Endodermal cell (in vitro differentiated cells): ENCODE measurements around the gene TAS2R39. TPM values are rescaled to one million over a fixed set of nuclear protein-coding genes. Genes with fewer than 3 reads are reported as not detected.
A peak's percentile ranks its signal among the peaks of the same experiment; 100 is the strongest.

Experiments
- DNase-seq: peaks from one replicate; pipeline ENCODE4 v3.0.0-alpha.2; 2017
- H3K27ac ChIP-seq: 2 replicates; pipeline ENCODE4 v1.5.1; 2013; ENCODE audit warnings: mild to moderate bottlenecking, low read depth, low read length, moderate library complexity
- H3K27me3 ChIP-seq: 2 replicates; pipeline ENCODE4 v1.6.1; 2013; ENCODE audit warnings: mild to moderate bottlenecking, low read length, moderate library complexity; ENCODE audit not compliant: insufficient read depth, control insufficient read depth, poor library complexity, severe bottlenecking
- H3K36me3 ChIP-seq: 2 replicates; pipeline ENCODE4 v1.7.0; 2013; ENCODE audit warnings: mild to moderate bottlenecking, low read length, moderate library complexity; ENCODE audit not compliant: control insufficient read depth, insufficient read depth
- H3K4me1 ChIP-seq: one replicate; pipeline ENCODE4 v1.7.0; 2013; ENCODE audit warnings: low read length; ENCODE audit not compliant: control insufficient read depth, insufficient read depth
- H3K4me3 ChIP-seq: 2 replicates; pipeline ENCODE4 v1.5.1; 2013; ENCODE audit warnings: mild to moderate bottlenecking, low read length, moderate library complexity
- H3K9ac ChIP-seq: 2 replicates; pipeline ENCODE4 v1.6.1; 2013; ENCODE audit warnings: mild to moderate bottlenecking, low read length, moderate library complexity; ENCODE audit not compliant: poor library complexity, severe bottlenecking; ENCODE audit errors: extremely low read depth
- H3K9me3 ChIP-seq: 2 replicates; pipeline ENCODE4 v1.6.1; 2013; ENCODE audit warnings: mild to moderate bottlenecking, low read length, moderate library complexity; ENCODE audit not compliant: control insufficient read depth
- H3K27ac Mint-ChIP-seq: 2 replicates; pipeline ENCODE4 v1.8.0; 2020; ENCODE audit warnings: mixed read lengths
- H3K27me3 Mint-ChIP-seq: 2 replicates; pipeline ENCODE4 v1.8.0; 2021; ENCODE audit warnings: mild to moderate bottlenecking, mixed read lengths; ENCODE audit not compliant: insufficient read depth
- H3K36me3 Mint-ChIP-seq: 2 replicates; pipeline ENCODE4 v1.8.0; 2020; ENCODE audit warnings: low read depth, mixed read lengths
- H3K4me1 Mint-ChIP-seq: 2 replicates; pipeline ENCODE4 v1.8.0; 2020; ENCODE audit warnings: mixed read lengths
- H3K4me3 Mint-ChIP-seq: 2 replicates; pipeline ENCODE4 v1.8.0; 2020; ENCODE audit warnings: mild to moderate bottlenecking, moderate library complexity, mixed read lengths
- H3K9me3 Mint-ChIP-seq: 2 replicates; pipeline ENCODE4 v1.8.0; 2020; ENCODE audit warnings: mild to moderate bottlenecking, mixed read lengths
- CTCF ChIP-seq: fragments of 200-600 bp; sonication (generic); conservative IDR thresholded peaks from 2 replicates; pipeline ENCODE4 v1.5.0; 2021; ENCODE audit warnings: antibody characterized with exemption, mild to moderate bottlenecking
- WGBS, 2 experiments: methylation state at CpG; one replicate each; pipeline versions ENCODE4 v1.1.5 to v1.1.7; 2013; ENCODE audit warnings: missing lambda C conversion rate in 2 of 2, mixed read lengths in 1 of 2; ENCODE audit not compliant: insufficient coverage in 1 of 2, insufficient read length in 1 of 2; 5-methylcytosine and 5-hydroxymethylcytosine counted together
- total RNA-seq, 2 donors: library from RNA; stranded (reverse); fragmentation: NEBNext Ultra II Directional in 1 of 2; extraction: Animal tissue kit (Norgen Biotek cat#: 25700) in 1 of 2; gene quantifications; 2 replicates in 1 of 2; 3 replicates in 1 of 2; pipeline ENCODE4 v1.2.1, GENCODE V29; 2021

TAS2R39 gene
- total RNA-seq, 2 donors from 2014 or later = not detected

- Mint-ChIP-seq H3K36me3 (no peaks in the 10 kb centered on the region), H3K9me3 (no peaks in the 10 kb centered on the region), H3K27ac (no peak overlapping the region), H3K4me1 (peaks cover 4% of the 10 kb centered on the region), H3K4me3 (no peak overlapping the region), H3K27me3 (peaks cover 5% of the 10 kb centered on the region)
- WGBS, 2 experiments = 83 to 88% methylated on average over 1 of the region's 1 CpG
- Histone ChIP-seq H3K9me3 (no peaks in the 10 kb centered on the region), H3K4me3 (no peak overlapping the region), H3K9ac (no peak overlapping the region), H3K27ac (no peak overlapping the region), H3K36me3 (no peaks in the 10 kb centered on the region), H3K27me3 (peaks cover 17% of the 10 kb centered on the region), H3K4me1 (no peaks in the 10 kb centered on the region)
- no peak for TF ChIP-seq CTCF
- DNase-seq = no peak
These were observed 44.6 kb downstream of the TAS2R39 start for GRCh38 chr7:143227806-143228205.

- 63 to 68% methylated on average over 4 to 8 of the region's 9 CpGs for WGBS, 2 experiments
- Mint-ChIP-seq H3K27ac (no peak overlapping the region), H3K27me3 (peaks cover 15% of the 10 kb centered on the region), H3K36me3 (no peaks in the 10 kb centered on the region), H3K9me3 (no peaks in the 10 kb centered on the region), H3K4me1 (peaks cover 4% of the 10 kb centered on the region), H3K4me3 (no peak overlapping the region)
- no peak overlapping the region for H3K4me3 ChIP-seq
- no peak for TF ChIP-seq CTCF
- H3K36me3 ChIP-seq = no peaks in the 10 kb centered on the region
- DNase-seq = peak; percentile 64
- no peaks in the 10 kb centered on the region for H3K4me1 ChIP-seq
- H3K9me3 ChIP-seq = no peaks in the 10 kb centered on the region
- H3K27me3 ChIP-seq = peaks cover 13% of the 10 kb centered on the region
- no peak overlapping the region for H3K27ac ChIP-seq
- H3K9ac ChIP-seq = no peak overlapping the region
These were observed 46.0 kb downstream of the TAS2R39 start for GRCh38 chr7:143229054-143229790.

GRCh38 chr7:143230602-143231457 is 47.6 kb downstream of the TAS2R39 start:
- Histone ChIP-seq H3K9me3 (peaks cover 2% of the 10 kb centered on the region), H3K27me3 (peaks cover 13% of the 10 kb centered on the region), H3K4me3 (no peak overlapping the region), H3K4me1 (no peaks in the 10 kb centered on the region), H3K27ac (no peak overlapping the region), H3K36me3 (no peaks in the 10 kb centered on the region), H3K9ac (no peak overlapping the region)
- no peak overlapping the region for H3K27ac Mint-ChIP-seq
- H3K4me3 Mint-ChIP-seq = no peak overlapping the region
- no peak for TF ChIP-seq CTCF
- no peaks in the 10 kb centered on the region for H3K36me3 Mint-ChIP-seq
- no peak for DNase-seq
- H3K4me1 Mint-ChIP-seq = peaks cover 4% of the 10 kb centered on the region
- peaks cover 7% of the 10 kb centered on the region for H3K9me3 Mint-ChIP-seq
- H3K27me3 Mint-ChIP-seq = peaks cover 20% of the 10 kb centered on the region
- 80 to 85% methylated on average over 1 to 2 of the region's 2 CpGs for WGBS, 2 experiments

Other genes with a start within 250 kb of the TAS2R39 start
- under 1 TPM; 0.15 to 0.22 TPM for gene TRPV5, start 249.7 kb upstream of the TAS2R39 start, total RNA-seq
- not detected for gene LLCFC1, start 243.9 kb upstream of the TAS2R39 start, total RNA-seq
- gene KEL, start 221.1 kb upstream of the TAS2R39 start, total RNA-seq = 10 to 100 TPM; 79.4 to 86.0 TPM
- not detected for gene OR9A2, start 156.3 kb upstream of the TAS2R39 start, total RNA-seq
- not detected for gene OR6V1, start 131.1 kb upstream of the TAS2R39 start, total RNA-seq
- gene PIP, start 51.3 kb upstream of the TAS2R39 start, total RNA-seq = not detected
- not detected for gene TAS2R40, start 38.6 kb downstream of the TAS2R39 start, total RNA-seq
- gene GSTK1, start 80.0 kb downstream of the TAS2R39 start, total RNA-seq = 10 to 100 TPM; 61.1 to 75.0 TPM
- gene TMEM139, start 101.5 kb downstream of the TAS2R39 start, total RNA-seq = 1 to 10 TPM; 1.6 to 2.3 TPM
- 10 to 100 TPM; 47.9 to 48.3 TPM for gene CASP2, start 104.9 kb downstream of the TAS2R39 start, total RNA-seq
- under 1 TPM in 1 of 2 donors, not detected in 1; 0.53 TPM for gene CLCN1, start 132.7 kb downstream of the TAS2R39 start, total RNA-seq
- gene FAM131B, start 179.3 kb downstream of the TAS2R39 start, total RNA-seq = 1 to 10 TPM; 1.9 to 3.6 TPM
- gene ZYX, start 197.9 kb downstream of the TAS2R39 start, total RNA-seq = 100 to 1,000 TPM; 127 to 161 TPM
- 100 to 1,000 TPM in 1 of 2 donors, 10 to 100 TPM in 1; 70.0 to 103 TPM for gene EPHA1, start 225.4 kb downstream of the TAS2R39 start, total RNA-seq